RWPE1 (cell line): ENCODE data around the gene METTL22.

Experiments used
- CTCF ChIA-PET: fragments of 350-600 bp; sonication (Branson Sonifier 250); formaldehyde crosslinking; extraction: SDS; loops from one replicate; lab custom pipeline; 2021; lab: Yijun Ruan, JAX
- POLR2A ChIA-PET: fragments of 400-600 bp; formaldehyde crosslinking; extraction: SDS; loops from one replicate; lab custom pipeline; 2020; ENCODE audit warnings: antibody characterized with exemption; ENCODE audit not compliant: low non-redundant PET; lab: Yijun Ruan, JAX
- DNase-seq: peaks from one replicate; pipeline ENCODE4 v3.0.0; 2012; ENCODE audit warnings: low spot score
- H3K27ac ChIP-seq: fragments of 450-650 bp; 2 replicates; pipeline ENCODE4 v1.5.1; 2017
- CTCF ChIP-seq: fragments of 450-650 bp; conservative IDR thresholded peaks from 2 replicates; pipeline ENCODE4 v1.5.1; 2017; ENCODE audit warnings: low read depth, mild to moderate bottlenecking

METTL22 gene

DNA sequence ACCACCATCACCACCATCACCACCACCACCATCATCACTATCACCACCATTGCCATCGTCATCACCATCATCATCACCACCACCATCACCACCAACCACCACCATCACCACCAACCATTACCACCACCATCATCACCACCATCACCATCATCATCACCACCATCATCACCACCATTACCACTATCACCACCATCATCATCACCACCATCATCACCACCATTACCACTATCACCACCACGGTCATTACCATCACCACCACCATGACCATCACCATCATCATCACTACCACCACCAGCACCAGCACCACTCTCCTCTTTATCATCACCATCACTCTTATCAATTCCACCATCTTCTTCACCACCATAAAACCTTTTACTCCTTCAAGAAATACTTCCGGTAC, 30.0 kb upstream of the METTL22 start:
- no peak overlapping the region for H3K27ac ChIP-seq
- ChIA-PET POLR2A (no interaction called here), CTCF (no interaction called here)
- TF ChIP-seq CTCF, result no peak
- no peak for DNase-seq

- DNase-seq, result peak; percentile 55
- TF ChIP-seq CTCF, result no peak
- CTCF ChIA-PET, result no interaction called here
- H3K27ac ChIP-seq, result peak overlapping the region; percentile 80
- POLR2A ChIA-PET, result no interaction called here
These were observed 27.3 kb upstream of the METTL22 start for GRCh38 chr16:8594149-8594666.

- no peak for TF ChIP-seq CTCF
- ChIA-PET CTCF (no interaction called here), POLR2A (no interaction called here)
- DNase-seq, result no peak
- no peak overlapping the region for H3K27ac ChIP-seq
These were observed 25.7 kb upstream of the METTL22 start for GRCh38 chr16:8595783-8596182.

GRCh38 chr16:8596581-8596980, 24.9 kb upstream of the METTL22 start:
- CTCF ChIA-PET, result no interaction called here

DNA sequence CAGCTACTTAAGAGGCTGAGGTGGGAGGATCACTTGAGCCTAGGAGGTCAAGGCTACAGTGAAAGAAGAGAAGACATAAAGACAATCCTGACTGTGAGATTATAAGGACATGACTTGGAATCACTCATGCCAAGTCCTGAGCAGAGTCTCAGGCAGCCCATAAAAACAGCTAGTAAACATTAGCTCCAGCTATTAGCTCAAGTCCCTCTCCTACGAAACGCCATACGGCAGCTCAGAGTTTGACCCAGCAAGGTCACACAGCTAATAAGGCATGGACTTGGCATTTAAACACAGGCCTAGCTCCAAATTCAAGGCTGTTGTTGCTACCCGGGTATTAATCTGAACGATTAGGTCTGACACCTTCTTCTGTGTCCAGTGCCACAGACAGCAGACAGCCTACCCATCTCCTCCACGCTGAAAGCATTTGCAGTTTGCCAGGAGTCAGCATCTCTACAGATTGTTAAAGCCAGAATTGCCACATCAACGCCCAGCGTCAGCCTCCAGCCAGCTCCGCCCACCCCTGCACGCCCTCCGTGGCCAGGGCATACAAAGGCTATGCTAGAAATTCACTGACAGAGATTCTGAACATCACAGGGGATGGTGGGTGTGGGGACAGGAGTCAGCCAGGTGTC, 21.2 kb upstream of the METTL22 start:
- TF ChIP-seq CTCF, result no peak
- CTCF ChIA-PET, result interaction anchor here (1.0 to 1.1 kb wide), 2 partner anchors 33 to 57 kb away, joined by 3 read pairs; no protein-coding TSS in a partner anchor
- POLR2A ChIA-PET, result no interaction called here

More at GRCh38 chr16:8596581-8596980, 24.9 kb upstream of the METTL22 start:
- H3K27ac ChIP-seq, result no peak overlapping the region
- DNase-seq, result no peak
- TF ChIP-seq CTCF, result no peak
- POLR2A ChIA-PET, result no interaction called here

GRCh38 chr16:8605554-8605953, 15.9 kb upstream of the METTL22 start:
- POLR2A ChIA-PET, result no interaction called here
- CTCF ChIA-PET, result no interaction called here
- H3K27ac ChIP-seq, result no peak overlapping the region
- no peak for DNase-seq
- no peak for TF ChIP-seq CTCF

More for the DNA sequence above, 21.2 kb upstream of the METTL22 start:
- H3K27ac ChIP-seq, result no peak overlapping the region
- no peak for DNase-seq
